ENCODE data around the gene PTPN2. TPM values are rescaled to one million over a fixed set of nuclear protein-coding genes. Genes with fewer than 3 reads are reported as not detected.
A peak's percentile ranks its signal among the peaks of the same experiment; 100 is the strongest.

PTPN2 gene
- total and polyA plus RNA-seq, 2 donors (not counting 1 experiment from before 2014, with no cell fraction given): 41.2 to 75.5 TPM

DNA sequence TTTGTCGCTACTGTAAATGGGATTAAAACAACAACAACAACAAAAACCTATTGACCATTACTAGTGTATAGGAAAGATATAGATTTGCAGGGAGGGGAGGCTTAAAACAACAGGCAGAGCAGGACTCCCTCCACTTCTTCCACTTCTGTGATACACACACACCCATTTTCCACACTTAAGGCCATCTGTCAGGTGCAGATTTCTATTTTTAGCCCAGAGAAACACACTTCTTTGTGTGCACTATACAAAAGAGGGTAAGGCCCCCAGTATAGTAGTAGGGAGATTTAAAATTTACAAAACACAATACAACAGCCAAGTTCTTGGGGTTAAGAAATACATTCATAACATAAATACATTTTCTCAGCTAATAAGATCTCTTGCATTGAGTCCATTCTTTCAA lies 22.4 kb downstream of the PTPN2 start:
- Mint-ChIP-seq H3K4me3 (peak overlapping the region; percentile 63), H3K4me1 (peaks cover 54% of the 10 kb centered on the region), H3K27me3 (no peaks in the 10 kb centered on the region), H3K9me3 (ENCODE audit: insufficient read depth) (no peaks in the 10 kb centered on the region), H3K27ac (peak overlapping the region; percentile 5)
- TF ChIP-seq EZH2 (IDR thresholded peaks at IDR 0.05; ENCODE audit: borderline replicate concordance, insufficient read depth, low read depth, low read length, poor library complexity, severe bottlenecking): no peak
- TF ChIP-seq, protein P1, sequence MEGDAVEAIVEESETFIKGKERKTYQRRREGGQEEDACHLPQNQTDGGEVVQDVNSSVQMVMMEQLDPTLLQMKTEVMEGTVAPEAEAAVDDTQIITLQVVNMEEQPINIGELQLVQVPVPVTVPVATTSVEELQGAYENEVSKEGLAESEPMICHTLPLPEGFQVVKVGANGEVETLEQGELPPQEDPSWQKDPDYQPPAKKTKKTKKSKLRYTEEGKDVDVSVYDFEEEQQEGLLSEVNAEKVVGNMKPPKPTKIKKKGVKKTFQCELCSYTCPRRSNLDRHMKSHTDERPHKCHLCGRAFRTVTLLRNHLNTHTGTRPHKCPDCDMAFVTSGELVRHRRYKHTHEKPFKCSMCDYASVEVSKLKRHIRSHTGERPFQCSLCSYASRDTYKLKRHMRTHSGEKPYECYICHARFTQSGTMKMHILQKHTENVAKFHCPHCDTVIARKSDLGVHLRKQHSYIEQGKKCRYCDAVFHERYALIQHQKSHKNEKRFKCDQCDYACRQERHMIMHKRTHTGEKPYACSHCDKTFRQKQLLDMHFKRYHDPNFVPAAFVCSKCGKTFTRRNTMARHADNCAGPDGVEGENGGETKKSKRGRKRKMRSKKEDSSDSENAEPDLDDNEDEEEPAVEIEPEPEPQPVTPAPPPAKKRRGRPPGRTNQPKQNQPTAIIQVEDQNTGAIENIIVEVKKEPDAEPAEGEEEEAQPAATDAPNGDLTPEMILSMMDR (IDR thresholded peaks at IDR 0.05): no peak
- CTCF ChIA-PET: no interaction called here
- peaks cover 99% of the 10 kb centered on the region for H3K79me2 ChIP-seq (ENCODE audit: control insufficient read depth, insufficient read depth, low read length)
- no peak overlapping the region for H3K9ac ChIP-seq (ENCODE audit: low read length)
- POLR2A ChIA-PET: no interaction called here
- H3K36me3 ChIP-seq (replicated peaks in 1 of 2; ENCODE audit: control extremely low read depth in 1 of 2, control insufficient read depth in 1 of 2, extremely low read depth in 1 of 2, insufficient read depth in 2 of 2, low read length in 1 of 2): peaks cover 0 to 8% of the 10 kb centered on the region in 2 experiments
- H3K27ac ChIP-seq (ENCODE audit: low read length in 2 of 2): peak overlapping the region; percentile 4 to 38
- WGBS (ENCODE audit: insufficient coverage): no CpG with 5 or more reads among the region's 1 CpG
- DNase-seq: no peak
- H3K27me3 ChIP-seq (replicated peaks in 1 of 4; ENCODE audit: control extremely low read depth in 1 of 4, control insufficient read depth in 3 of 4, insufficient read depth in 4 of 4, low read length in 3 of 4): no peaks in the 10 kb centered on the region
- ATAC-seq (ENCODE audit: low read depth): peak; percentile 28
- H3K9me3 ChIP-seq (ENCODE audit: control extremely low read depth in 1 of 3, control insufficient read depth in 2 of 3, insufficient read depth in 1 of 3, low read length in 2 of 3): no peaks in the 10 kb centered on the region
- peaks cover 37 to 38% of the 10 kb centered on the region in 2 donors for H3K4me1 ChIP-seq (ENCODE audit: control insufficient read depth in 2 of 2, insufficient read depth in 2 of 2, low read length in 2 of 2)
- intact Hi-C loops (cut with micrococcal nuclease): loop anchor here (5.0 kb wide), 1 partner anchor 34 kb away; no protein-coding TSS in a partner anchor
- peak overlapping the region; percentile 32 for H3K4me2 ChIP-seq (replicated peaks; ENCODE audit: low read depth, low read length, poor library complexity, severe bottlenecking)
- H3K4me3 ChIP-seq (ENCODE audit: control extremely low read depth in 1 of 5, extremely low read depth in 1 of 5, insufficient read depth in 1 of 5, low read depth in 2 of 5, low read length in 4 of 5): no peak overlapping the region
- peaks cover 56% of the 10 kb centered on the region for H4K20me1 ChIP-seq (ENCODE audit: control insufficient read depth, insufficient read depth, low read length, poor library complexity, severe bottlenecking)
- H2AFZ ChIP-seq (ENCODE audit: insufficient read depth, low read depth, low read length, poor library complexity, severe bottlenecking): no peak overlapping the region

DNA sequence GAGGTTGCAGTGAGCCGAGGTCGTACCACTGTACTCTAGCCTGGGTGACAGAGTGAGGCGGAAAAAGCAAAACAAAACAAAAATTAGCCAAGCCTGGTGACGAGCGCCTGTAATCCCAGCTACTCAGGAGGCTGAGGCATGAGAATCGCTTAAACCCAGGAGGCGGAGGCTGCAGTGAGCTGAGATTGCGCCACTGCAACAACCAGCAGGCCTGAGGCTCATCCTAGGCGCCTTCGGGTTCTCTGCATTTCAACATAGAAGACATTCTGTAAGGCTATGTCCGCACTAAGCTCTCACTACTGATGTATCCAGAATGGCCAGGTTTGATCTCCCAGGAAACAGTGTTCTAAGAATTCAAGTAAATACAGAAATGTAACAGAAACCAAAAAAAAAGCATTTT lies 23.5 kb downstream of the PTPN2 start:
- DNase-seq (no peak), ATAC-seq (ENCODE audit: low read depth) (no peak)
- H2AFZ ChIP-seq (ENCODE audit: insufficient read depth, low read depth, low read length, poor library complexity, severe bottlenecking): no peak overlapping the region
- TF ChIP-seq, protein P1 (IDR thresholded peaks at IDR 0.05): no peak
- TF ChIP-seq EZH2 (IDR thresholded peaks at IDR 0.05; ENCODE audit: borderline replicate concordance, insufficient read depth, low read depth, low read length, poor library complexity, severe bottlenecking): no peak
- no peaks in the 10 kb centered on the region for H3K9me3 Mint-ChIP-seq (ENCODE audit: insufficient read depth)
- POLR2A ChIA-PET: no interaction called here
- no peak overlapping the region for H3K4me2 ChIP-seq (replicated peaks; ENCODE audit: low read depth, low read length, poor library complexity, severe bottlenecking)
- peaks cover 98% of the 10 kb centered on the region for H3K79me2 ChIP-seq (ENCODE audit: control insufficient read depth, insufficient read depth, low read length)
- no peak overlapping the region for H3K4me3 ChIP-seq (ENCODE audit: control extremely low read depth in 1 of 5, extremely low read depth in 1 of 5, insufficient read depth in 1 of 5, low read depth in 2 of 5, low read length in 4 of 5)
- intact Hi-C loops (cut with micrococcal nuclease): loop anchor here (5.0 kb wide), 1 partner anchor 33 kb away; no protein-coding TSS in a partner anchor
- H3K9me3 ChIP-seq (ENCODE audit: control extremely low read depth in 1 of 3, control insufficient read depth in 2 of 3, insufficient read depth in 1 of 3, low read length in 2 of 3): no peaks in the 10 kb centered on the region
- peaks cover 4 to 18% of the 10 kb centered on the region in 2 experiments for H3K36me3 ChIP-seq (replicated peaks in 1 of 2; ENCODE audit: control extremely low read depth in 1 of 2, control insufficient read depth in 1 of 2, extremely low read depth in 1 of 2, insufficient read depth in 2 of 2, low read length in 1 of 2)
- H3K27ac Mint-ChIP-seq: no peak overlapping the region
- no peaks in the 10 kb centered on the region for H3K27me3 ChIP-seq (replicated peaks in 1 of 4; ENCODE audit: control extremely low read depth in 1 of 4, control insufficient read depth in 3 of 4, insufficient read depth in 4 of 4, low read length in 3 of 4)
- peaks cover 57% of the 10 kb centered on the region for H3K4me1 Mint-ChIP-seq
- peaks cover 37 to 38% of the 10 kb centered on the region in 2 donors for H3K4me1 ChIP-seq (ENCODE audit: control insufficient read depth in 2 of 2, insufficient read depth in 2 of 2, low read length in 2 of 2)
- H3K27ac ChIP-seq (ENCODE audit: low read length in 2 of 2): no peak overlapping the region
- H3K9ac ChIP-seq (ENCODE audit: low read length): no peak overlapping the region
- no peaks in the 10 kb centered on the region for H3K27me3 Mint-ChIP-seq
- 96% methylated on average over 10 of the region's 11 CpGs for WGBS (ENCODE audit: insufficient coverage)
- H4K20me1 ChIP-seq (ENCODE audit: control insufficient read depth, insufficient read depth, low read length, poor library complexity, severe bottlenecking): peaks cover 64% of the 10 kb centered on the region
- no peak overlapping the region for H3K4me3 Mint-ChIP-seq
- CTCF ChIA-PET: no interaction called here

Measured in B cell (primary cell).